ENCODE data around the gene BHMT2. TPM values are rescaled to one million over a fixed set of nuclear protein-coding genes. Genes with fewer than 3 reads are reported as not detected.

The BHMT2 gene
- total and polyA plus RNA-seq, 2 of the 4 experiments (the other 2 are of a cell fraction), result 0.36 to 0.60 TPM

DNA sequence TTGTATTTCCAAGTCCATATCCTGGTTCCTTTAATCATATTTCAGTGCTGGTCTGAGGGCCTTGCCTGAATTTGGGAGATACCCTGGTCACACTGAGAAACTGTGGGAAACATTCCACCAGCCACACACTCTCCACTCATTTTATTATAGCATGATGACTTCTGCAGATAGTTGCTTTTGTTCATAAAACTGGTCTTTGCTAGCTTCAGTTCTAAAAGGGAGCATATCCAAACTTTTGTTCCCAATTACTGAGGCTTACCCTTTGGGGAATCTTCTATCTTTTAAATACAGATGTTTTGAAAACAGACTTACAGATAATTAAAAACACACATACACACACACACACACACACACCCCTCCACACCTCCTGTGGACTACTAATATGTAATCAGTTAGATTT is 21.1 kb upstream of the BHMT2 start:
- no peak for DNase-seq
- H2AK5ac ChIP-seq (ENCODE audit: low read depth, low read length), result no peak overlapping the region
- H3K4me1 ChIP-seq (ENCODE audit: control insufficient read depth, insufficient read depth, low read length), result no peaks in the 10 kb centered on the region
- H4K20me1 ChIP-seq (ENCODE audit: insufficient read depth, low read length), result no peaks in the 10 kb centered on the region
- no peaks in the 10 kb centered on the region for H3K79me1 ChIP-seq (ENCODE audit: low read depth in 1 of 2, low read length in 2 of 2)
- no peak overlapping the region for H3K4me3 ChIP-seq (ENCODE audit: insufficient read depth, low read depth, low read length)
- H3K9me3 ChIP-seq (ENCODE audit: control insufficient read depth, insufficient read depth, low read length), result peaks cover 3% of the 10 kb centered on the region
- H3K9me1 ChIP-seq (ENCODE audit: insufficient read depth, low read length), result no peaks in the 10 kb centered on the region
- no peak overlapping the region for H2AK9ac ChIP-seq (replicated peaks; ENCODE audit: low read depth, low read length, poor library complexity)
- H2BK5ac ChIP-seq (ENCODE audit: low read depth, low read length, poor library complexity, severe bottlenecking), result no peak overlapping the region
- no peak overlapping the region for H3K4me2 ChIP-seq (ENCODE audit: low read depth, low read length)
- BruUV-seq (replicated peaks), result no TSS peak
- no peaks in the 10 kb centered on the region for H3K36me3 ChIP-seq (ENCODE audit: control insufficient read depth, insufficient read depth, low read length)
- ChIA-PET CTCF (no interaction called here), POLR2A (ENCODE audit: unreplicated experiment) (interaction anchor here (0.7 kb wide), 1 partner anchor 15 kb away, joined by 3 read pairs; no protein-coding TSS in a partner anchor)
- H3K14ac ChIP-seq (replicated peaks; ENCODE audit: low read depth, low read length), result no peak overlapping the region
- peaks cover 18% of the 10 kb centered on the region for H3K27me3 ChIP-seq (ENCODE audit: control insufficient read depth, insufficient read depth, low read length)
- H4K8ac ChIP-seq (ENCODE audit: low read depth in 2 of 2, low read length in 2 of 2), result no peak overlapping the region
- dilution Hi-C loops (cut with HindIII; ENCODE audit: low sequenced_read_pairs, unreplicated experiment) (no loop called here), in situ Hi-C loops (cut with MboI; ENCODE audit: low sequenced_read_pairs) (no loop called here), intact Hi-C loops (cut with micrococcal nuclease) (no loop called here)
- no peak overlapping the region for H4K91ac ChIP-seq (ENCODE audit: insufficient read depth, low read depth, low read length)
- no peak overlapping the region for H3K18ac ChIP-seq (ENCODE audit: low read depth, low read length)
- H2BK120ac ChIP-seq (ENCODE audit: low read depth, low read length), result no peak overlapping the region
- no peak overlapping the region for H2BK15ac ChIP-seq (ENCODE audit: low read depth, low read length)
- no peak overlapping the region for H3K56ac ChIP-seq (ENCODE audit: extremely low read depth, insufficient read depth, low read length)
- no peak overlapping the region for H3K27ac ChIP-seq (ENCODE audit: insufficient read depth, low read length)
- H2BK20ac ChIP-seq (ENCODE audit: low read depth, low read length), result no peak overlapping the region
- H4K5ac ChIP-seq (ENCODE audit: low read depth, low read length), result no peak overlapping the region
- no peak for ATAC-seq (ENCODE audit: low read depth)
- no peak overlapping the region for H2AFZ ChIP-seq (replicated peaks; ENCODE audit: low read length, poor library complexity)
- TF ChIP-seq RAD21 (IDR thresholded peaks at IDR 0.05; ENCODE audit: low read length), result no peak
- no peak for TF ChIP-seq SMC3 (IDR thresholded peaks at IDR 0.05; ENCODE audit: low read depth, low read length)
- H3K9ac ChIP-seq (ENCODE audit: low read depth, low read length), result no peak overlapping the region
- H3K23ac ChIP-seq (ENCODE audit: low read depth, low read length), result no peak overlapping the region
- no peak overlapping the region for H3K4ac ChIP-seq (ENCODE audit: low read depth, low read length)

Measured in IMR-90 (cell line).